Measurements from ENCODE around the gene RGS16. TPM values are rescaled to one million over a fixed set of nuclear protein-coding genes. Genes with fewer than 3 reads are reported as not detected.

The RGS16 gene
- total RNA-seq, 1 experiment from 2014 or later: 0.40 TPM

DNA sequence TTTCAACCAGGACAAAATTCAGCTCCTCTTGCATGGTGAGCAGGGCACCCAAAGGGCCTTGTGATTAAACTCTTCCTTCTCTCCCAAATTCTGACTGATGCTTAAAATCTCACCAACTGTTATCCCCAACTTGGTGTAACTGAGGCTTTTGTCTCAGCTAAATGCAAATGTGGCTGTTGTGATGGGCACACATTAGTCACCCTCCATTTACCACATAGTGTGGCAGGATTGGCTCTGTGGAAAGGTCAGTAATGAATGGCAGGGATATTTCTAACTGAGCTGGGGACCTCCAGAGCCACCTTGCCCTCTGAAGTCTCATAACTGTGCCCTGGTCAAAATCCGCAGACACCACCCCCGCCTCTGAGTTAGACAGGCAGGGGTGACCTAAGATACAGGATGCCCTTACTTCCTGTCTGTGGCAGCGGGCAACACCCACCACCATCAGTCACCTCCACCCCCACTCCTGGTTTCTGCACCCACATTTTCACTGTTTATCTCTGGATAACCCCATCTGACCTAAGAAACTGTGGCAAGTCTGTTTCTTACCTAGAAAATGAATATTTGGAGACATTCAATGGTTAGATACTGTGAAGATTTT, 25.4 kb upstream of the RGS16 start:
- Histone ChIP-seq H3K9ac (ENCODE audit: low read length) (no peak overlapping the region), H3K9me2 (replicated peaks; ENCODE audit: low read length) (no peaks in the 10 kb centered on the region), H3K4me1 (ENCODE audit: insufficient read depth, low read length) (peaks cover 3% of the 10 kb centered on the region; the same call in 1 of the 2 replicates), H3K4me3 (ENCODE audit: low read length) (no peak overlapping the region), H3K4me2 (ENCODE audit: low read length) (no peak overlapping the region), H3K79me2 (ENCODE audit: low read length) (no peaks in the 10 kb centered on the region), H4K20me1 (ENCODE audit: low read length) (no peaks in the 10 kb centered on the region), H3K27me3 (ENCODE audit: low read length) (no peaks in the 10 kb centered on the region), H3K9me3 (ENCODE audit: low read length) (no peaks in the 10 kb centered on the region), H3F3A (ENCODE audit: low read length, unreplicated experiment) (no peaks in the 10 kb centered on the region), H2AFZ (ENCODE audit: low read length) (no peak overlapping the region), H3K36me3 (ENCODE audit: low read depth, low read length) (no peaks in the 10 kb centered on the region), H3K27ac (ENCODE audit: low read length) (no peak overlapping the region)
- ChIA-PET CTCF (no interaction called here), POLR2A (ENCODE audit: unreplicated experiment) (no interaction called here)
- intact Hi-C loops (cut with micrococcal nuclease): no loop called here
- BruUV-seq (replicated peaks): no TSS peak
- ATAC-seq (no peak), DNase-seq (no peak)
- TF ChIP-seq EZH2 (IDR thresholded peaks at IDR 0.05; ENCODE audit: low read length, unreplicated experiment) (no peak), CTCF (conservative IDR thresholded peaks at IDR 0.05; ENCODE audit: low read depth, low read length) (no peak), EZH2phosphoT487 (IDR thresholded peaks at IDR 0.05; ENCODE audit: borderline replicate concordance, low read length) (no peak)

- Histone ChIP-seq H3K27me3 (ENCODE audit: low read length) (no peaks in the 10 kb centered on the region), H3K4me2 (ENCODE audit: low read length) (no peak overlapping the region), H3K9me2 (replicated peaks; ENCODE audit: low read length) (no peaks in the 10 kb centered on the region), H3K9me3 (ENCODE audit: low read length) (no peaks in the 10 kb centered on the region), H3K4me3 (ENCODE audit: low read length) (no peak overlapping the region), H2AFZ (ENCODE audit: low read length) (no peak overlapping the region), H3F3A (ENCODE audit: low read length, unreplicated experiment) (no peaks in the 10 kb centered on the region), H3K36me3 (ENCODE audit: low read depth, low read length) (no peaks in the 10 kb centered on the region), H3K9ac (ENCODE audit: low read length) (no peak overlapping the region), H3K27ac (ENCODE audit: low read length) (no peak overlapping the region), H3K79me2 (ENCODE audit: low read length) (no peaks in the 10 kb centered on the region), H3K4me1 (ENCODE audit: insufficient read depth, low read length) (peaks cover 3% of the 10 kb centered on the region; the same call in 1 of the 2 replicates), H4K20me1 (ENCODE audit: low read length) (no peaks in the 10 kb centered on the region)
- ATAC-seq (no peak), DNase-seq (no peak)
- intact Hi-C loops (cut with micrococcal nuclease): no loop called here
- BruUV-seq (replicated peaks): no TSS peak
- TF ChIP-seq EZH2phosphoT487 (IDR thresholded peaks at IDR 0.05; ENCODE audit: borderline replicate concordance, low read length) (no peak), EZH2 (IDR thresholded peaks at IDR 0.05; ENCODE audit: low read length, unreplicated experiment) (no peak), CTCF (conservative IDR thresholded peaks at IDR 0.05; ENCODE audit: low read depth, low read length) (no peak)
- ChIA-PET CTCF (no interaction called here), POLR2A (ENCODE audit: unreplicated experiment) (no interaction called here)
These were observed 24.9 kb upstream of the RGS16 start for GRCh38 chr1:182629080-182629479.

DNA sequence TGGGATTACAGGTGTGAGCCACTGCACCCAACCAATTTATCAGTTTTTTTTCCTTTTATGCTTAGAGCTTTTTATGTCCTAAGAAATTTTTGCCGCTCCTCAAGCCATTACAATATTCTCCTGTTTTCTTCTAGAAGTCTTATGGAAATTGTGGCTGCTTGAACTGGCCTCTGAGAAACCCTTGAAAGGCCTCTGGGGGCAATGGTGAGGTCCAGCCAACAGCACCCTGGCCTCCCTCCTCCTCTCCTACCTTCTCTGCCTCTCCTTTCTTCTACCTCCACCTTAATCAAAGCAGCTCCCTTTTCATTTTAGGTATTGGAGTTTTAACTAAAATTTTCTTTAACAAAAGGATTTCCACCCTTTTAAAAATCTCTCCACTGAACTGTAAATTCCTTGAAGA, 24.5 kb upstream of the RGS16 start:
- Histone ChIP-seq H3K36me3 (ENCODE audit: low read depth, low read length) (no peaks in the 10 kb centered on the region), H3K9ac (ENCODE audit: low read length) (no peak overlapping the region), H3K4me1 (ENCODE audit: insufficient read depth, low read length) (peaks cover 3% of the 10 kb centered on the region; the same call in 1 of the 2 replicates), H3K79me2 (ENCODE audit: low read length) (no peaks in the 10 kb centered on the region), H3K4me2 (ENCODE audit: low read length) (no peak overlapping the region), H3K4me3 (ENCODE audit: low read length) (no peak overlapping the region), H4K20me1 (ENCODE audit: low read length) (no peaks in the 10 kb centered on the region), H3F3A (ENCODE audit: low read length, unreplicated experiment) (no peaks in the 10 kb centered on the region), H3K9me3 (ENCODE audit: low read length) (no peaks in the 10 kb centered on the region), H3K27me3 (ENCODE audit: low read length) (no peaks in the 10 kb centered on the region), H3K9me2 (replicated peaks; ENCODE audit: low read length) (no peaks in the 10 kb centered on the region), H2AFZ (ENCODE audit: low read length) (no peak overlapping the region), H3K27ac (ENCODE audit: low read length) (no peak overlapping the region)
- intact Hi-C loops (cut with micrococcal nuclease): no loop called here
- CTCF ChIA-PET: no interaction called here
- DNase-seq: no peak
- POLR2A ChIA-PET (ENCODE audit: unreplicated experiment): no interaction called here
- TF ChIP-seq EZH2 (IDR thresholded peaks at IDR 0.05; ENCODE audit: low read length, unreplicated experiment): no peak
- TF ChIP-seq CTCF (conservative IDR thresholded peaks at IDR 0.05; ENCODE audit: low read depth, low read length): no peak
- no peak for TF ChIP-seq EZH2phosphoT487 (IDR thresholded peaks at IDR 0.05; ENCODE audit: borderline replicate concordance, low read length)
- BruUV-seq (replicated peaks): no TSS peak
- no peak for ATAC-seq

Measured in PC-3 (cell line).